Kidney epithelial cell (primary cell): ENCODE results near the gene ODR4. TPM values are rescaled to one million over a fixed set of nuclear protein-coding genes. Genes with fewer than 3 reads are reported as not detected.
A peak's percentile ranks its signal among the peaks of the same experiment; 100 is the strongest.

Source experiments
- DNase-seq: peaks from one replicate; pipeline ENCODE4 v3.0.0-alpha.2; 2010; ENCODE audit warnings: low read depth
- H3K27me3 ChIP-seq: 2 replicates; pipeline ENCODE4 v1.6.0; 2011; ENCODE audit warnings: low read length; ENCODE audit not compliant: control insufficient read depth, insufficient read depth
- H3K36me3 ChIP-seq: 2 replicates; pipeline ENCODE4 v1.5.1; 2011; ENCODE audit warnings: low read length; ENCODE audit not compliant: control insufficient read depth, insufficient read depth
- H3K4me3 ChIP-seq: 2 replicates; pipeline ENCODE4 v1.5.1; 2011; ENCODE audit warnings: low read depth, mild to moderate bottlenecking, control low read depth, low read length
- total RNA-seq: library from RNA; depleted of rRNA; stranded (reverse); fragments of >200 nt; gene quantifications from 2 replicates; pipeline ENCODE4 v1.2.3, GENCODE V29; 2015
- TF ChIP-seq, protein P1 (sequence below): IDR thresholded peaks from 2 replicates; pipeline ENCODE4 v1.5.1; 2011; ENCODE audit warnings: mild to moderate bottlenecking, moderate library complexity, low read length, control low read depth, inconsistent platforms; ENCODE audit not compliant: insufficient read depth, poor library complexity, severe bottlenecking

Gene ODR4
- 13.2 and 24.8 TPM in 2 replicates for total RNA-seq

- Histone ChIP-seq H3K27me3 (no peaks in the 10 kb centered on the region), H3K4me3 (peak within 1 kb of the TSS; percentile 98), H3K36me3 (no peaks in the 10 kb centered on the region)
- TF ChIP-seq, protein P1, sequence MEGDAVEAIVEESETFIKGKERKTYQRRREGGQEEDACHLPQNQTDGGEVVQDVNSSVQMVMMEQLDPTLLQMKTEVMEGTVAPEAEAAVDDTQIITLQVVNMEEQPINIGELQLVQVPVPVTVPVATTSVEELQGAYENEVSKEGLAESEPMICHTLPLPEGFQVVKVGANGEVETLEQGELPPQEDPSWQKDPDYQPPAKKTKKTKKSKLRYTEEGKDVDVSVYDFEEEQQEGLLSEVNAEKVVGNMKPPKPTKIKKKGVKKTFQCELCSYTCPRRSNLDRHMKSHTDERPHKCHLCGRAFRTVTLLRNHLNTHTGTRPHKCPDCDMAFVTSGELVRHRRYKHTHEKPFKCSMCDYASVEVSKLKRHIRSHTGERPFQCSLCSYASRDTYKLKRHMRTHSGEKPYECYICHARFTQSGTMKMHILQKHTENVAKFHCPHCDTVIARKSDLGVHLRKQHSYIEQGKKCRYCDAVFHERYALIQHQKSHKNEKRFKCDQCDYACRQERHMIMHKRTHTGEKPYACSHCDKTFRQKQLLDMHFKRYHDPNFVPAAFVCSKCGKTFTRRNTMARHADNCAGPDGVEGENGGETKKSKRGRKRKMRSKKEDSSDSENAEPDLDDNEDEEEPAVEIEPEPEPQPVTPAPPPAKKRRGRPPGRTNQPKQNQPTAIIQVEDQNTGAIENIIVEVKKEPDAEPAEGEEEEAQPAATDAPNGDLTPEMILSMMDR = peak; percentile 90
- DNase-seq = peak; percentile 97
Measured at GRCh38 chr1:186375152-186375928, at the start of gene ODR4, which contains the start of gene TPR. Gene ODR4, plus strand, starts transcription at chr1:186375838. Its CDS starts 3,948 bp downstream, at chr1:186379786. Gene TPR, minus strand, starts transcription at chr1:186375253. Its CDS starts 225 bp downstream, at chr1:186375028.

- Histone ChIP-seq H3K27me3 (no peaks in the 10 kb centered on the region), H3K4me3 (no peak overlapping the region), H3K36me3 (no peaks in the 10 kb centered on the region)
- DNase-seq = no peak
- TF ChIP-seq, protein P1 = no peak
Measured at GRCh38 chr1:186326009-186326408, 49.6 kb upstream of the ODR4 start.

GRCh38 chr1:186327331-186327730, 48.3 kb upstream of the ODR4 start:
- no peak for DNase-seq
- TF ChIP-seq, protein P1 = no peak
- Histone ChIP-seq H3K36me3 (no peaks in the 10 kb centered on the region), H3K27me3 (no peaks in the 10 kb centered on the region), H3K4me3 (no peak overlapping the region)

GRCh38 chr1:186330758-186331157, 44.9 kb upstream of the ODR4 start:
- DNase-seq = no peak
- no peak overlapping the region for H3K4me3 ChIP-seq
- H3K27me3 ChIP-seq = no peaks in the 10 kb centered on the region
- TF ChIP-seq, protein P1 = peak; percentile 36
- peaks cover 1% of the 10 kb centered on the region for H3K36me3 ChIP-seq

DNA sequence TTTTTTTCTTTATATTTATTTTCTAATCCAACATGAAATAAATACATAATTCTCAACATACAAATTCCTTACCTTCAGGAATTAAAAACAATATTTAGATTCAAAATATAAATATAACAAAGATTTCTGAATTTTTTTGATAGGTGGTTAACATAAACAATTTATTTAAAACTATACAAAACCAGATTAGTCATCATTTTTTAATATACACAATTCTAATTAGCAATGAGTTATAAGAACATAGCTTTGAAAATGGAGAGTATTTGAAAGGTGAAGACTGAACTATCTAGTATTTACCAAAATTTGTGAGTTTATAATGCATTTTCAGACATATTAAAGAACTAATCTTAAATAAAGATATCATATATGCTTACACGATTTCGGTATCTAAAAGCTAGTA, 38.1 kb upstream of the ODR4 start:
- TF ChIP-seq, protein P1 = no peak
- no peaks in the 10 kb centered on the region for H3K27me3 ChIP-seq
- no peak for DNase-seq
- no peak overlapping the region for H3K4me3 ChIP-seq
- H3K36me3 ChIP-seq = peaks cover 1% of the 10 kb centered on the region
